ENCODE data around the gene ZNF436.

- TF ChIP-seq CEBPB (IDR thresholded peaks at IDR 0.05) (no peak), MAX (IDR thresholded peaks at IDR 0.05) (no peak), EP300 (IDR thresholded peaks at IDR 0.05; ENCODE audit: borderline replicate concordance) (no peak)
Observed at GRCh38 chr1:23322770-23323169, 46.9 kb downstream of the ZNF436 start.

Measured in Ishikawa (cell line).